ENCODE results near the gene ISCU. TPM values are rescaled to one million over a fixed set of nuclear protein-coding genes. Genes with fewer than 3 reads are reported as not detected.
"Not testable (repeated sequence)": the region's sequence is repeated elsewhere in the genome, so short reads cannot be mapped to it uniquely, and the experiment has no call there.

Gene ISCU
- polyA plus RNA-seq, 2 donors = 38.7 to 87.2 TPM

- Histone ChIP-seq H3K9me3 (ENCODE audit: control insufficient read depth in 2 of 2, insufficient read depth in 1 of 2, low read depth in 1 of 2, low read length in 1 of 2) (no peaks in the 10 kb centered on the region), H3K27me3 (ENCODE audit: control insufficient read depth in 1 of 2, insufficient read depth in 2 of 2, low read length in 2 of 2) (no peaks in the 10 kb centered on the region), H3K4me3 (ENCODE audit: low read depth in 1 of 2, low read length in 2 of 2) (no peak overlapping the region), H3K27ac (ENCODE audit: low read depth in 2 of 2, low read length in 1 of 2) (no peak overlapping the region), H3K4me1 (ENCODE audit: control insufficient read depth in 2 of 2, insufficient read depth in 2 of 2, low read length in 1 of 2) (peaks cover 0 to 2% of the 10 kb centered on the region in 2 donors), H3K36me3 (ENCODE audit: control insufficient read depth in 2 of 2, insufficient read depth in 2 of 2, low read length in 1 of 2) (no peaks in the 10 kb centered on the region)
- WGBS, 2 donors = 91% methylated on average over 6 of the region's 6 CpGs
Measured at GRCh38 chr12:108614639-108615038, 52.2 kb downstream of the ISCU start.

GRCh38 chr12:108615918-108616317, 53.5 kb downstream of the ISCU start:
- Histone ChIP-seq H3K9me3 (ENCODE audit: control insufficient read depth in 2 of 2, insufficient read depth in 1 of 2, low read depth in 1 of 2, low read length in 1 of 2) (no peaks in the 10 kb centered on the region), H3K36me3 (ENCODE audit: control insufficient read depth in 2 of 2, insufficient read depth in 2 of 2, low read length in 1 of 2) (no peaks in the 10 kb centered on the region), H3K4me3 (ENCODE audit: low read depth in 1 of 2, low read length in 2 of 2) (no peak overlapping the region), H3K27ac (ENCODE audit: low read depth in 2 of 2, low read length in 1 of 2) (no peak overlapping the region), H3K27me3 (ENCODE audit: control insufficient read depth in 1 of 2, insufficient read depth in 2 of 2, low read length in 2 of 2) (no peaks in the 10 kb centered on the region), H3K4me1 (ENCODE audit: control insufficient read depth in 2 of 2, insufficient read depth in 2 of 2, low read length in 1 of 2) (peaks cover 0 to 2% of the 10 kb centered on the region in 2 donors)
- 86 to 96% methylated on average over 1 of the region's 1 CpG for WGBS, 2 donors

GRCh38 chr12:108616359-108616758, 54.0 kb downstream of the ISCU start:
- H3K9me3 ChIP-seq (ENCODE audit: control insufficient read depth in 2 of 2, insufficient read depth in 1 of 2, low read depth in 1 of 2, low read length in 1 of 2) = no peaks in the 10 kb centered on the region
- H3K27ac ChIP-seq (ENCODE audit: low read depth in 2 of 2, low read length in 1 of 2) = no peak overlapping the region
- no peak overlapping the region for H3K4me3 ChIP-seq (ENCODE audit: low read depth in 1 of 2, low read length in 2 of 2)
- WGBS, 2 donors = 91 to 98% methylated on average over 2 of the region's 2 CpGs
- no peaks in the 10 kb centered on the region for H3K27me3 ChIP-seq (ENCODE audit: control insufficient read depth in 1 of 2, insufficient read depth in 2 of 2, low read length in 2 of 2)
- H3K4me1 ChIP-seq (ENCODE audit: control insufficient read depth in 2 of 2, insufficient read depth in 2 of 2, low read length in 1 of 2) = peaks cover 0 to 2% of the 10 kb centered on the region in 2 donors
- H3K36me3 ChIP-seq (ENCODE audit: control insufficient read depth in 2 of 2, insufficient read depth in 2 of 2, low read length in 1 of 2) = no peaks in the 10 kb centered on the region

- Histone ChIP-seq H3K27me3 (ENCODE audit: control insufficient read depth in 1 of 2, insufficient read depth in 2 of 2, low read length in 2 of 2) (no peaks in the 10 kb centered on the region), H3K4me1 (ENCODE audit: control insufficient read depth in 2 of 2, insufficient read depth in 2 of 2, low read length in 1 of 2) (peaks cover 0 to 2% of the 10 kb centered on the region in 2 donors), H3K36me3 (ENCODE audit: control insufficient read depth in 2 of 2, insufficient read depth in 2 of 2, low read length in 1 of 2) (no peaks in the 10 kb centered on the region), H3K4me3 (ENCODE audit: low read depth in 1 of 2, low read length in 2 of 2) (no peak overlapping the region), H3K27ac (ENCODE audit: low read depth in 2 of 2, low read length in 1 of 2) (no peak overlapping the region), H3K9me3 (ENCODE audit: control insufficient read depth in 2 of 2, insufficient read depth in 1 of 2, low read depth in 1 of 2, low read length in 1 of 2) (no peaks in the 10 kb centered on the region)
- WGBS, 2 donors = 67% methylated on average over 14 of the region's 14 CpGs
Measured at GRCh38 chr12:108616941-108617858, 54.8 kb downstream of the ISCU start.

- no peaks in the 10 kb centered on the region for H3K9me3 ChIP-seq (ENCODE audit: control insufficient read depth in 2 of 2, insufficient read depth in 1 of 2, low read depth in 1 of 2, low read length in 1 of 2)
- no peak overlapping the region for H3K4me3 ChIP-seq (ENCODE audit: low read depth in 1 of 2, low read length in 2 of 2)
- WGBS, 2 donors = 10 to 12% methylated on average over 16 of the region's 16 CpGs
- no peaks in the 10 kb centered on the region for H3K27me3 ChIP-seq (ENCODE audit: control insufficient read depth in 1 of 2, insufficient read depth in 2 of 2, low read length in 2 of 2)
- peaks cover 0 to 2% of the 10 kb centered on the region in 2 donors for H3K36me3 ChIP-seq (ENCODE audit: control insufficient read depth in 2 of 2, insufficient read depth in 2 of 2, low read length in 1 of 2)
- H3K4me1 ChIP-seq (ENCODE audit: control insufficient read depth in 2 of 2, insufficient read depth in 2 of 2, low read length in 1 of 2) = peaks cover 2% of the 10 kb centered on the region in 2 donors
- H3K27ac ChIP-seq (ENCODE audit: low read depth in 2 of 2, low read length in 1 of 2) = no peak overlapping the region
Measured at GRCh38 chr12:108618079-108618952, 55.9 kb downstream of the ISCU start.

- not testable (repeated sequence) for H3K27ac ChIP-seq (ENCODE audit: low read depth in 2 of 2, low read length in 1 of 2)
Measured at GRCh38 chr12:108618953-108619274, 56.5 kb downstream of the ISCU start.

More at GRCh38 chr12:108618953-108619274, 56.5 kb downstream of the ISCU start:
- not testable (repeated sequence) for H3K36me3 ChIP-seq (ENCODE audit: control insufficient read depth in 2 of 2, insufficient read depth in 2 of 2, low read length in 1 of 2); H3K4me1 ChIP-seq (ENCODE audit: control insufficient read depth in 2 of 2, insufficient read depth in 2 of 2, low read length in 1 of 2); H3K9me3 ChIP-seq (ENCODE audit: control insufficient read depth in 2 of 2, insufficient read depth in 1 of 2, low read depth in 1 of 2, low read length in 1 of 2); H3K27me3 ChIP-seq (ENCODE audit: control insufficient read depth in 1 of 2, insufficient read depth in 2 of 2, low read length in 2 of 2); H3K4me3 ChIP-seq (ENCODE audit: low read depth in 1 of 2, low read length in 2 of 2)
- 76 to 89% methylated on average over 4 of the region's 4 CpGs for WGBS, 2 donors

Other genes starting within 250 kb of the ISCU start
- under 1 TPM; 0.24 to 0.45 TPM for gene CMKLR1, start 223.3 kb upstream of the ISCU start, polyA plus RNA-seq
- gene FICD, start 47.3 kb upstream of the ISCU start, polyA plus RNA-seq = 1 to 10 TPM; 1.1 TPM
- 10 to 100 TPM; 10.8 to 16.0 TPM for gene SART3, start 1.4 kb upstream of the ISCU start, polyA plus RNA-seq
- gene TMEM119, start 35.5 kb downstream of the ISCU start, polyA plus RNA-seq = under 1 TPM; 0.54 to 0.63 TPM
- 1 to 10 TPM in 1 of 2 donors, under 1 TPM in 1; 0.86 to 2.0 TPM for gene SELPLG, start 71.3 kb downstream of the ISCU start, polyA plus RNA-seq
- 10 to 100 TPM; 23.6 to 40.2 TPM for gene CORO1C, start 168.9 kb downstream of the ISCU start, polyA plus RNA-seq